Activated naive CD8-positive, alpha-beta T cell treated with anti-CD3 and anti-CD28 coated beads for 36 hours (primary cell): ENCODE results near the gene STMP1. TPM values are rescaled to one million over a fixed set of nuclear protein-coding genes. Genes with fewer than 3 reads are reported as not detected.
"Not testable (repeated sequence)": the region's sequence is repeated elsewhere in the genome, so short reads cannot be mapped to it uniquely, and the experiment has no call there.

Source experiments
- DNase-seq: peaks from one replicate; pipeline ENCODE4 v3.0.0; 2021
- H3K27ac Mint-ChIP-seq: one replicate; pipeline ENCODE4 v1.8.0; 2022; ENCODE audit warnings: mild to moderate bottlenecking, moderate library complexity, mixed read lengths
- H3K27me3 Mint-ChIP-seq: one replicate; pipeline ENCODE4 v1.8.0; 2022; ENCODE audit warnings: mild to moderate bottlenecking, mixed read lengths
- H3K36me3 Mint-ChIP-seq: one replicate; pipeline ENCODE4 v1.8.0; 2021; ENCODE audit warnings: mild to moderate bottlenecking, mixed read lengths
- H3K4me1 Mint-ChIP-seq: one replicate; pipeline ENCODE4 v1.8.0; 2021; ENCODE audit warnings: mixed read lengths
- H3K4me3 Mint-ChIP-seq: one replicate; pipeline ENCODE4 v1.8.0; 2022; ENCODE audit warnings: mild to moderate bottlenecking, moderate library complexity, mixed read lengths
- H3K9me3 Mint-ChIP-seq: one replicate; pipeline ENCODE4 v1.8.0; 2022; ENCODE audit warnings: mixed read lengths
- total RNA-seq, 2 experiments: library from RNA; stranded (reverse); gene quantifications; one replicate each; pipeline ENCODE4 v1.2.3, GENCODE V29; 2021

Gene STMP1
- total RNA-seq, 2 experiments from 2014 or later = 25.4 to 26.8 TPM

DNA sequence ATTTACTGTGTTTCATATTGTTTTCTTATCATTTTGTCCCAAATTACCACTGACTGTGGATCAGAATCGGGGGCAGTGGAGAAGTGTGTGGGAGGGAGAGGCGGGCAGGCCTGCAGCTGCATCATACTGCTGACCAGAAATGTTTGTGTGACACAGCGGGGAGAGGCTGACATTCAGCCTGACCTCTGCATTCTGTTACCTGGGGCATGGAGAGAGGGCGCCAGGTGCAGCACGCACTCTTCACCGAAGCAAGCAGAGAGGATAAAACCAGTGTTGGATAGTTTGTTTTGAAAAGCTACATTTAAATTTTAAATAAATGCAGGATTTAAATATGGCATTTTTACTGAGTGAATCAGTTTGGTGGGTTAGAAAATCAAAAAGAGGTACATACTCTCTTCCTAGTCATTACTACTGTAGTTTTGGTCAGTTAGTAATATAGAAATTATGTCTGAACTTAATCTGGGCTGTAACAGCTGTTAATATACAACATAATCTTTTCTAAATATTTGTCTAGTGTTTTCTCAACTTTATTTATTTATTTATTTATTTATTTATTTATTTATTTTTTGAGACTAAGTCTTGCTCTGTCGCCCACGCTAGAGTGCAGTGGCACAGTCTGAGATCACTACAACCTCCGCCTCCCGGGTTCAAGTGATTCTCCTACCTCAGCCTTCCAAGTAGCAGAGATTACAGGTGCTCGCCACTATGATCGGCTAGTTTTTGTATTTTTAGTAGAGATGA, 8.8 kb upstream of the STMP1 start:
- Mint-ChIP-seq H3K4me3 (no peak overlapping the region), H3K9me3 (no peaks in the 10 kb centered on the region), H3K36me3 (peaks cover 3% of the 10 kb centered on the region), H3K27ac (no peak overlapping the region), H3K27me3 (no peaks in the 10 kb centered on the region), H3K4me1 (no peaks in the 10 kb centered on the region)
- DNase-seq = no peak

GRCh38 chr7:135658564-135658963, 3.8 kb upstream of the STMP1 start:
- H3K9me3 Mint-ChIP-seq = no peaks in the 10 kb centered on the region
- peaks cover 8% of the 10 kb centered on the region for H3K36me3 Mint-ChIP-seq
- H3K4me3 Mint-ChIP-seq = no peak overlapping the region
- H3K4me1 Mint-ChIP-seq = peaks cover 10% of the 10 kb centered on the region
- DNase-seq = no peak
- peaks cover 3% of the 10 kb centered on the region for H3K27me3 Mint-ChIP-seq
- H3K27ac Mint-ChIP-seq = no peak overlapping the region

- no peaks in the 10 kb centered on the region for H3K9me3 Mint-ChIP-seq
- H3K36me3 Mint-ChIP-seq = peaks cover 8% of the 10 kb centered on the region
- H3K27me3 Mint-ChIP-seq = peaks cover 3% of the 10 kb centered on the region
- no peak overlapping the region for H3K4me3 Mint-ChIP-seq
- no peak overlapping the region for H3K27ac Mint-ChIP-seq
- DNase-seq = no peak
- peaks cover 17% of the 10 kb centered on the region for H3K4me1 Mint-ChIP-seq
These were observed 3.0 kb upstream of the STMP1 start for GRCh38 chr7:135659159-135659846.

DNA sequence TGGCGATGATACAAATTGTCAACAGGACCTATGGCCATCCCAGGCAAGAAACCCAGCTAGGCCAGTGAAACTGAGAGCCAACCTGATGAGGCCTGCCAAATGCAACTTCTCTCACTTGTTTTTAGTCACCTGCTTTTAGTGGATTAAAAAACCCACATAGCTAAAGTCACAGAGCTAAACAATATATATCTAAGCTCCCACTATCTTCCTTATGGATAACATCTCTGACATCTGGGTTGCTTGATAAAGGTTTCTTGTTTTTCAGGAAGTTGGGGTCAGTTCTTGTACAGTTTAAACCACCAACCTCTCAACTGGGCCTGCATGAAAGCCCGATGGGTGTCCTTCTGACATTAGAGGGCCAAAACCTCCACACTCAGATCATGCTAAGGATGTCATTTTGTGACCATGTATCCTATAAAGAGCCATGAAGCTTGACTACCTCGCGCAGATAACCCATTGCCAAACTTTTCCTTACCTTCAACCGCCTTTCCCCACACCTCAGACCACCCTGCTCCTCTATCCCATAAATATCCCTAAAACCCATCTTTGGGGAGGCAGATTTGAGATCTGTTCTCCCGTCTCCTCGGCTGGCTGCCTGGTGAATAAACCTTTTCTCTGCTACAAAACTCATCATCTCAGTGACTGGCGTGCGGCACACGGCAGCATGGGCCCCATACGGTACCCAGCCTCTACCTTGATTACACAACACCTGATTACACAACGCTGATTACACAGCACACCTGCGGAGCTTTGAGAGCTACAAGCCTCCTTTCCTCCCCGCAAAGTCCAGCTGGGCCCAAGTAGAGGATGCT, 797 bp upstream of the STMP1 start:
- Mint-ChIP-seq H3K4me3 (peak overlapping the region; percentile 100), H3K36me3 (peaks cover 15% of the 10 kb centered on the region), H3K4me1 (peaks cover 32% of the 10 kb centered on the region), H3K27ac (peak overlapping the region; percentile 98), H3K27me3 (peaks cover 3% of the 10 kb centered on the region), H3K9me3 (no peaks in the 10 kb centered on the region)
- no peak for DNase-seq

DNA sequence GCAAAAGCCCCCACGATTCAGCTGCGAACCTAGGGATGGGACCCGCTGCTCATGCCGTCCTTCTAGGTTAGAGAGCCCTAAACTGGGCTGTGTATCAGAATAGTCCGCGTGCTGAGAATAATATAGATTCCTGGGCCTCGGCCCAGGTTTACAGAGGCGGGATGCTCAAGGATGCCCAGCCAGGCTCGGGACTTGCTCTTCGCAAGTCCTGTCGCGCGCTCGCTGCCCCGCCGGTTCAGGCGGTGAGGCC, 266 bp upstream of the STMP1 start:
- Mint-ChIP-seq H3K9me3 (no peaks in the 10 kb centered on the region), H3K27me3 (peaks cover 3% of the 10 kb centered on the region), H3K4me3 (peak overlapping the region; percentile 100), H3K27ac (peak overlapping the region; percentile 98), H3K4me1 (peaks cover 34% of the 10 kb centered on the region), H3K36me3 (peaks cover 19% of the 10 kb centered on the region)
- no peak for DNase-seq

GRCh38 chr7:135664046-135664589, 1.8 kb downstream of the STMP1 start:
- no peak for DNase-seq
- H3K9me3 Mint-ChIP-seq = no peaks in the 10 kb centered on the region
- H3K36me3 Mint-ChIP-seq = peaks cover 33% of the 10 kb centered on the region
- peaks cover 43% of the 10 kb centered on the region for H3K4me1 Mint-ChIP-seq
- peaks cover 3% of the 10 kb centered on the region for H3K27me3 Mint-ChIP-seq
- peak overlapping the region; percentile 81 for H3K27ac Mint-ChIP-seq
- H3K4me3 Mint-ChIP-seq = peak overlapping the region; percentile 100

DNA sequence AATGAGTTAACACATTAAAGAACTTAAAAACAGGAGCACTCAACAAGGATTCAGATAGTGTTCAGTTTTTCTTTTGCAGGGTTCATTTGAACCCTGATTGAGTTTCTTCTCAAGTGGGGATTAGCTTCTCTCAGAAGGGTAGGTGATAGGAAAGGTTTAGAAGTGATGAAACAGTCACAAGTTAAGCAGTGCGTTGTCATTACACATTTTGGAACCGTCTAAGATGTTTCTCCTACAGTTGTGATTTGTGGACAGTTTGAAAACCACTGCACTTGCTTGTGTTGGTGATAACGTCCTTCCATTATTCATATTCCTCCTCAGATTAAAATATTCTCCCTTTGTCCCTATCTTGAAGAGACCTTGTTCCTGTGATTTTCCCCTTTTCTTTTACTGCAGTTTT, 2.7 kb downstream of the STMP1 start:
- peaks cover 3% of the 10 kb centered on the region for H3K27me3 Mint-ChIP-seq
- peaks cover 47% of the 10 kb centered on the region for H3K4me1 Mint-ChIP-seq
- H3K27ac Mint-ChIP-seq = no peak overlapping the region
- H3K9me3 Mint-ChIP-seq = no peaks in the 10 kb centered on the region
- H3K4me3 Mint-ChIP-seq = no peak overlapping the region
- peaks cover 33% of the 10 kb centered on the region for H3K36me3 Mint-ChIP-seq
- no peak for DNase-seq

- Mint-ChIP-seq H3K36me3 (peaks cover 33% of the 10 kb centered on the region), H3K4me3 (no peak overlapping the region), H3K27ac (no peak overlapping the region)
These were observed 3.8 kb downstream of the STMP1 start for GRCh38 chr7:135666156-135666555.

GRCh38 chr7:135666846-135667245, 4.5 kb downstream of the STMP1 start:
- Mint-ChIP-seq H3K27ac (no peak overlapping the region), H3K36me3 (peaks cover 29% of the 10 kb centered on the region), H3K9me3 (no peaks in the 10 kb centered on the region), H3K4me1 (peaks cover 44% of the 10 kb centered on the region), H3K4me3 (no peak overlapping the region), H3K27me3 (peaks cover 3% of the 10 kb centered on the region)
- no peak for DNase-seq

More at GRCh38 chr7:135666156-135666555, 3.8 kb downstream of the STMP1 start:
- DNase-seq = no peak
- Mint-ChIP-seq H3K9me3 (no peaks in the 10 kb centered on the region), H3K27me3 (peaks cover 3% of the 10 kb centered on the region), H3K4me1 (peaks cover 50% of the 10 kb centered on the region)

GRCh38 chr7:135667626-135668025, 5.3 kb downstream of the STMP1 start:
- not testable (repeated sequence) for DNase-seq, H3K27ac Mint-ChIP-seq, H3K4me3 Mint-ChIP-seq, H3K27me3 Mint-ChIP-seq, H3K9me3 Mint-ChIP-seq
- Mint-ChIP-seq H3K4me1 (peaks cover 42% of the 10 kb centered on the region), H3K36me3 (peaks cover 28% of the 10 kb centered on the region)

GRCh38 chr7:135668852-135669395, 6.6 kb downstream of the STMP1 start:
- not testable (repeated sequence) for DNase-seq, H3K4me3 Mint-ChIP-seq, H3K27me3 Mint-ChIP-seq, H3K9me3 Mint-ChIP-seq, H3K27ac Mint-ChIP-seq
- H3K36me3 Mint-ChIP-seq = peaks cover 25% of the 10 kb centered on the region
- H3K4me1 Mint-ChIP-seq = peaks cover 40% of the 10 kb centered on the region

DNA sequence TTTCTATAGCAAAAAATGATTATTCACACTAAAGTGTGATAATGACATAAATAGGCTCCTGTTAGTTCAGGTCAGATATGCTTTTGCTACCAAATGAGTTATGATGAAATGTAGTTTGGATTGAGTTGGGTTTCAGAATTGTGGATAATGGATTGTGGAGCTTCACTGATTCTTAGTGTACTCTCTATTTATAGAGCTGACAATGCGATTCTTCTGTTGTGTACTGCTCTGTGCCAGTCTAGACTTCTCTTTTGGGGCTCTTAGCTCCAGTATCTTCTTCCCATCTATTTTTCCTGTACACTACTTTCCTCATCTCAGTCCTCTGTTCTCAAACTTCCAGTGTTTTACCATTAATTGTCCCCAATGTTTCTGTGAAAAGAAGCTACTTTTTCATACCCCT, 7.5 kb downstream of the STMP1 start:
- Mint-ChIP-seq H3K36me3 (peaks cover 24% of the 10 kb centered on the region), H3K27ac (no peak overlapping the region), H3K27me3 (no peaks in the 10 kb centered on the region), H3K4me3 (no peak overlapping the region), H3K9me3 (no peaks in the 10 kb centered on the region), H3K4me1 (peaks cover 31% of the 10 kb centered on the region)
- no peak for DNase-seq

DNA sequence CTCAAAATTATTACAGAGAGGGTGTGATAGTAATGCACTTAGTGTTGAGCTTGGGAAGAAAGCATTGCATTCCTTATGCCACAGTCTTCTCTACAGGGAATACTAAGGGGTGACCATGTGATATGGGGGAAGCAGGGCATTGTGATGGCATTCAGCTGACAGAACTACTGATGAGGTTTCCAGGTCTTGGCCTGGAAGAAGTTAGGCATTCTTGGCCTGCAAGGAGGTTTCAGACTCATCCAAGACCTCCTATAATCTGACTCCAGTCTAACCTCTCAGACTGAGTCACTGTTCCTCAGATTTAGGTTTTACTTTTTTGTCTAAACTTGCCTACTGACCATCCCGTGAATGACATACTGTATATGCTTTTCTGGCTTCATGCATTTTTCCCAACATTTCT, 7.9 kb downstream of the STMP1 start:
- Mint-ChIP-seq H3K4me1 (peaks cover 27% of the 10 kb centered on the region), H3K27ac (no peak overlapping the region), H3K4me3 (no peak overlapping the region), H3K36me3 (peaks cover 24% of the 10 kb centered on the region), H3K9me3 (no peaks in the 10 kb centered on the region), H3K27me3 (no peaks in the 10 kb centered on the region)
- no peak for DNase-seq

- Mint-ChIP-seq H3K9me3 (no peaks in the 10 kb centered on the region), H3K27ac (no peak overlapping the region), H3K36me3 (peaks cover 14% of the 10 kb centered on the region), H3K27me3 (no peaks in the 10 kb centered on the region), H3K4me3 (no peak overlapping the region), H3K4me1 (peaks cover 18% of the 10 kb centered on the region)
- DNase-seq = no peak
These were observed 10.4 kb downstream of the STMP1 start for GRCh38 chr7:135672560-135673359.
